HG02885 (cell line): Measurements from ENCODE around the gene HDAC4.

Source experiments
- ATAC-seq: cut with Tn5 transposase; IDR thresholded peaks from one replicate; pipeline ENCODE4 v1.9.1; 2021; ENCODE audit warnings: mild to moderate bottlenecking; ENCODE audit not compliant: unreplicated experiment, poor library complexity

HDAC4 gene

GRCh38 chr2:239355139-239355538, 45.7 kb downstream of the HDAC4 start:
- ATAC-seq = no peak

- no peak for ATAC-seq
These were observed 46.1 kb downstream of the HDAC4 start for GRCh38 chr2:239354791-239355136.

- no peak for ATAC-seq
These were observed 46.6 kb downstream of the HDAC4 start for GRCh38 chr2:239354132-239354790.

- ATAC-seq = no peak
These were observed 47.1 kb downstream of the HDAC4 start for GRCh38 chr2:239353692-239354091.

GRCh38 chr2:239351687-239352086, 49.1 kb downstream of the HDAC4 start:
- ATAC-seq = no peak

GRCh38 chr2:239349453-239350135, 51.2 kb downstream of the HDAC4 start:
- ATAC-seq = no peak

- no peak for ATAC-seq
These were observed 52.0 kb downstream of the HDAC4 start for GRCh38 chr2:239348563-239349452.

GRCh38 chr2:239346676-239347075, 54.1 kb downstream of the HDAC4 start:
- ATAC-seq = no peak

GRCh38 chr2:239345251-239345650, 55.6 kb downstream of the HDAC4 start:
- no peak for ATAC-seq

- no peak for ATAC-seq
These were observed 56.0 kb downstream of the HDAC4 start for GRCh38 chr2:239344857-239345216.

GRCh38 chr2:239343946-239344856, 56.6 kb downstream of the HDAC4 start:
- ATAC-seq = no peak

GRCh38 chr2:239343460-239343859, 57.4 kb downstream of the HDAC4 start:
- no peak for ATAC-seq

GRCh38 chr2:239341840-239342239, 59.0 kb downstream of the HDAC4 start:
- no peak for ATAC-seq

GRCh38 chr2:239341146-239341732, 59.6 kb downstream of the HDAC4 start:
- no peak for ATAC-seq

GRCh38 chr2:239339726-239340601, 60.9 kb downstream of the HDAC4 start:
- ATAC-seq = no peak

- ATAC-seq = no peak
These were observed 61.6 kb downstream of the HDAC4 start for GRCh38 chr2:239339241-239339640.

GRCh38 chr2:239337877-239338484, 62.8 kb downstream of the HDAC4 start:
- no peak for ATAC-seq

GRCh38 chr2:239337122-239337876, 63.5 kb downstream of the HDAC4 start:
- ATAC-seq = no peak
